Gastroesophageal sphincter (tissue), 4 donors: ENCODE measurements around the gene OCA2. TPM values are rescaled to one million over a fixed set of nuclear protein-coding genes. Genes with fewer than 3 reads are reported as not detected.

ENCODE experiments used
- ATAC-seq: fragments of 150-250 bp; one replicate; pipeline ENCODE4 v1.9.1; 2016; ENCODE audit warnings: mild to moderate bottlenecking, moderate library complexity
- H3K27ac ChIP-seq, 4 donors: fragments of 200-600 bp; sonication (generic) in 3 of 4; 1 replicate in 3 of 4; 2 replicates in 1 of 4; pipeline ENCODE4 v1.5.1; 2016 to 2019
- H3K27me3 ChIP-seq: fragments of 200-600 bp; sonication (generic); one replicate; pipeline ENCODE4 v1.5.1; 2019
- H3K36me3 ChIP-seq, 2 donors: fragments of 200-600 bp; sonication (generic); one replicate each; pipeline ENCODE4 v1.5.1; 2019; ENCODE audit warnings: control low read depth in 1 of 2
- H3K4me1 ChIP-seq, 3 donors: fragments of 200-600 bp; sonication (generic); 1 replicate in 2 of 3; 2 replicates in 1 of 3; pipeline ENCODE4 v1.5.1; 2016 to 2019; ENCODE audit warnings: control low read depth in 2 of 3
- H3K4me3 ChIP-seq, 2 donors: fragments of 200-600 bp; sonication (generic); one replicate each; pipeline ENCODE4 v1.5.1; 2019; ENCODE audit warnings: mild to moderate bottlenecking in 1 of 2, moderate library complexity in 1 of 2
- H3K9me3 ChIP-seq, 3 donors: fragments of 200-600 bp; sonication (generic); one replicate each; pipeline ENCODE4 v1.5.1; 2017 to 2019; ENCODE audit warnings: control low read depth in 2 of 3
- EP300 ChIP-seq: sonication (generic); formaldehyde crosslinking; IDR thresholded peaks from one replicate; pipeline ENCODE4 v1.6.1; 2017; ENCODE audit warnings: antibody characterized with exemption, mild to moderate bottlenecking
- POLR2A ChIP-seq, 2 donors: fragments of 450-650 bp; IDR thresholded peaks; one replicate each; pipeline ENCODE4 v1.6.1; 2017; ENCODE audit warnings: antibody characterized with exemption in 2 of 2, mild to moderate bottlenecking in 2 of 2, moderate library complexity in 1 of 2
- POLR2AphosphoS5 ChIP-seq: sonication (generic); formaldehyde crosslinking; IDR thresholded peaks from one replicate; pipeline ENCODE4 v1.6.1; 2017; ENCODE audit warnings: antibody characterized with exemption
- WGBS, 2 donors: methylation state at CpG; one replicate each; pipeline ENCODE4 v1.1.5; 2018; ENCODE audit warnings: low coverage in 1 of 2; 5-methylcytosine and 5-hydroxymethylcytosine counted together
- total RNA-seq, 4 donors: library from RNA; depleted of rRNA; stranded (reverse); fragments of >200 nt; gene quantifications; one replicate each; pipeline ENCODE4 v1.1.0, GENCODE V29; 2016
- TF ChIP-seq, protein P1 (sequence below), 4 experiments: fragments of 200-600 bp in 2 of 4; fragments of 450-650 bp in 2 of 4; sonication (generic) in 1 of 4; IDR thresholded peaks; one replicate each; pipeline ENCODE4 v1.5.1; 2017 to 2019; ENCODE audit warnings: antibody characterized with exemption in 4 of 4, mild to moderate bottlenecking in 2 of 4, moderate library complexity in 2 of 4

The OCA2 gene
- total RNA-seq, 4 donors from 2014 or later = 0.40 to 2.0 (median 1.1) TPM; not detected in 1

DNA sequence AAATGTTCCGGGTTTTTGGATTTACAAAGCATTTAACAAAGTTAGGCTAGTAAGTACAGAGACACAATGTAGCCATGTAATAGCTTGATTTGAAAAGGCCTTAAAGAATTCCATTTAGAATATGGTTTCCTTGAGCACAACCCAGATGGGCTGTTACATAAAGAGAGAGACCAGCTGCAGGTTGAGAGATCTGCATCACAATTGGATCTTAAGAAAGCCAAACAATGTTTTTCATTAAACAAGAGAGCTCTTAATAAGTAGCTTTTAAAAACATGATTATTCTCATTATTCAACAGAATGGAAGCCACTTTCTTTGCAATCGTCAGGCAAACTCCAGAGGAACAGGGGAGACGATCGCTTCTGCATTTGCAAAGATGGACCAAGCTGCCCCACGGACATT, 300.3 kb downstream of the OCA2 start:
- TF ChIP-seq, protein P1, sequence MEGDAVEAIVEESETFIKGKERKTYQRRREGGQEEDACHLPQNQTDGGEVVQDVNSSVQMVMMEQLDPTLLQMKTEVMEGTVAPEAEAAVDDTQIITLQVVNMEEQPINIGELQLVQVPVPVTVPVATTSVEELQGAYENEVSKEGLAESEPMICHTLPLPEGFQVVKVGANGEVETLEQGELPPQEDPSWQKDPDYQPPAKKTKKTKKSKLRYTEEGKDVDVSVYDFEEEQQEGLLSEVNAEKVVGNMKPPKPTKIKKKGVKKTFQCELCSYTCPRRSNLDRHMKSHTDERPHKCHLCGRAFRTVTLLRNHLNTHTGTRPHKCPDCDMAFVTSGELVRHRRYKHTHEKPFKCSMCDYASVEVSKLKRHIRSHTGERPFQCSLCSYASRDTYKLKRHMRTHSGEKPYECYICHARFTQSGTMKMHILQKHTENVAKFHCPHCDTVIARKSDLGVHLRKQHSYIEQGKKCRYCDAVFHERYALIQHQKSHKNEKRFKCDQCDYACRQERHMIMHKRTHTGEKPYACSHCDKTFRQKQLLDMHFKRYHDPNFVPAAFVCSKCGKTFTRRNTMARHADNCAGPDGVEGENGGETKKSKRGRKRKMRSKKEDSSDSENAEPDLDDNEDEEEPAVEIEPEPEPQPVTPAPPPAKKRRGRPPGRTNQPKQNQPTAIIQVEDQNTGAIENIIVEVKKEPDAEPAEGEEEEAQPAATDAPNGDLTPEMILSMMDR (IDR thresholded peaks at IDR 0.05) = no peak
- TF ChIP-seq POLR2A (IDR thresholded peaks at IDR 0.05) = no peak
- no peak for TF ChIP-seq EP300
- no peak for TF ChIP-seq POLR2AphosphoS5
- Histone ChIP-seq H3K27me3 (peaks cover 12% of the 10 kb centered on the region), H3K36me3 (no peaks in the 10 kb centered on the region), H3K4me3 (no peak overlapping the region), H3K9me3 (no peaks in the 10 kb centered on the region), H3K4me1 (no peaks in the 10 kb centered on the region), H3K27ac (no peak overlapping the region)
- 72 to 92% methylated on average over 5 of the region's 5 CpGs for WGBS, 2 donors
- no peak for ATAC-seq

DNA sequence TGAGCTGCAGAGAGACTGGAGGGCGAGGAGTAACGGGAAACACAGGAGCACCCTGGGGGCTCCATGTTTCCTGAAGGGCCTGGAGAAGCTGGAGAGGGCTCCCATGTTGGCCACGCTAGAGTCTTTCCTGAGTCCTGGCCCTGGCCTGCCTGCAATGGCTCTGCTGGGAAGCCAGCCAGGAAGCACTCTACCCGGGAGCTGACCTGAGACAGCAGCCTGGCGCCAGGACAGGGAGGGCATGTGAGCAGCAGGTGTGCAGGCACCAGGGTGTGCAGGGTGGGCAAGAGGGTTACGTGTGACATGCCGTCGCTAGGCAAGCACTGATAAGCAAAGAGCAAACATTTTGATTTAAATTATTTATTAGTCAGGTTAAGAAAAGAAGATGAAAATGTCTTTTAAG, 301.4 kb downstream of the OCA2 start:
- H3K36me3 ChIP-seq = no peaks in the 10 kb centered on the region
- no peak overlapping the region for H3K27ac ChIP-seq
- WGBS, 2 donors = 89% methylated on average over 4 of the region's 8 CpGs; no CpG with 5 or more reads in 1 of the 2 donors
- no peaks in the 10 kb centered on the region for H3K4me1 ChIP-seq
- no peak overlapping the region for H3K4me3 ChIP-seq
- H3K27me3 ChIP-seq = peaks cover 12% of the 10 kb centered on the region
- no peaks in the 10 kb centered on the region for H3K9me3 ChIP-seq
- ATAC-seq = no peak
- TF ChIP-seq, protein P1 (IDR thresholded peaks at IDR 0.05) = no peak
- no peak for TF ChIP-seq EP300
- no peak for TF ChIP-seq POLR2AphosphoS5
- TF ChIP-seq POLR2A (IDR thresholded peaks at IDR 0.05) = no peak

DNA sequence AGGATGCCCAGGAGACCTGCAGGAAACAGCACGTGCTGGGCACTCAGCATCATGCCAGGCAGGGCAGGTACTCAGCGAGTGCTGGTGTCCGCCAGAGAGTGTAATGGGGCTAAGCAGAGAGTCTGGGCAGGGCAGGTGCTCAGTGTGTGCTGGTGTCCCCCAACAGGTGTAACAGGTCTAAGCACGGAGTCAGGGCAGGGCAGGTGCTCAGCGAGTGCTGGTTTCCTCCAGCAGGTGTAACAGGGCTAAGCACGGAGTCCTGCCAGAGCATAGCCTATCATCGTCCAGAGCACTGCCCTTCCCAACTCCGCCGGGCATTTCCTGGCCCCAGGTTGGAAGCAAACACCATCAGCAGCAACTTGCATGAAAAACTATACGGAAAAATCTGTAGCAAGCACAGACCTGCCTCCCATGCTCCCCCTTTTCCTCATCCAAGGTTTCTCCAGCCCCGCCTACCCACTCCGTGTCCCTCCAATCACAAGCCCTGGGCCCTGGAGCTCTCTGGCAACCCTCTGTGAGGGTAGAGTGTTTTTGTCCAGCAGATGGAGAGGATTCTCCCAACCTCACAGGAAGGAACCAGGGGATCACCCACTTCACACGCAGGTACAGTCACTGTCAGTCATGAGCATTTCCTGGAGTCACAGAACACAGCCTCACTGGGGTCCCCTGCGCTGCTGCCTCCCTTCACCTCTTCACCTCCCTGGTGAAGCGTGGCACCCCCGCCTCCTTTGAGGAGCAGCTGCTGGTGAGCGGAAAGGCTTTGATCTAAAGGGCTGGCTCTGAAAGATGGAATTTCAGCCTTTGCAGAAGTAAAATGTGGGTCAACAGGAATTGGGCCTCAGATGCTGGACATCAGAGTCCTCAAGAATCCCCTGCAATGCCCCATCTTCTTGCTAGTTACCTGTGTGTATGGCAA, 302.5 kb downstream of the OCA2 start:
- ATAC-seq = no peak
- 80% methylated on average over 6 of the region's 17 CpGs; no CpG with 5 or more reads in 1 of the 2 donors for WGBS, 2 donors
- Histone ChIP-seq H3K9me3 (no peaks in the 10 kb centered on the region), H3K4me3 (no peak overlapping the region), H3K4me1 (no peaks in the 10 kb centered on the region), H3K27me3 (peaks cover 12% of the 10 kb centered on the region), H3K36me3 (no peaks in the 10 kb centered on the region), H3K27ac (no peak overlapping the region)
- TF ChIP-seq EP300 (no peak), POLR2A (IDR thresholded peaks at IDR 0.05) (no peak)
- TF ChIP-seq, protein P1 (IDR thresholded peaks at IDR 0.05) = no peak

DNA sequence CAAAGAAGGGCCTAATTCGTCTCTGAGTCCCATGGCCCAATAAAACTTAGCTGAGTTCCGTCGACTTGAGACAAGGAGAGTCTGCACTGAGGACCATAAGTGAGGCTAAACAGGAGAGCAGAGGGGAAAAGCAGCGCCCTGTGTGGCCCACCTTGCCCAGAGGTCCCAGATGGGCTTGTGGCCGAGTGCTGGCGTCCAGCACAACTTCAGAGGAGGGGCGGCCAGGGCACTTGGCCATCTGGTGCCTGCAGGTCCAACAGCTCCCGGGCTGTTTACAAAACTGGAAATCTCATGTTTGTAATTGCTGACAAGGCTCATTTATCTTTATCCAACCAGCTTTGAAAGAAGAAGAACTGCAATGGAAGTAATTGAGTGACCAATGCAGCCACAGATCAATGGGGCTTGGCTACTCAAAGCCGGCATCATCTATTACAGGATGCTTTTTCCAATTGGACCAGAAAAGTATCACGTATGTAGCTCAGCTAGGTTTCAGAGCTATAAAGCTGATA, 306.3 kb downstream of the OCA2 start:
- Histone ChIP-seq H3K27me3 (peaks cover 12% of the 10 kb centered on the region), H3K36me3 (no peaks in the 10 kb centered on the region), H3K4me3 (no peak overlapping the region), H3K27ac (no peak overlapping the region), H3K4me1 (no peaks in the 10 kb centered on the region), H3K9me3 (no peaks in the 10 kb centered on the region)
- no peak for TF ChIP-seq EP300
- TF ChIP-seq POLR2A (IDR thresholded peaks at IDR 0.05) = no peak
- TF ChIP-seq POLR2AphosphoS5 = no peak
- 35 to 67% methylated on average over 4 to 10 of the region's 10 CpGs for WGBS, 2 donors
- no peak for ATAC-seq

DNA sequence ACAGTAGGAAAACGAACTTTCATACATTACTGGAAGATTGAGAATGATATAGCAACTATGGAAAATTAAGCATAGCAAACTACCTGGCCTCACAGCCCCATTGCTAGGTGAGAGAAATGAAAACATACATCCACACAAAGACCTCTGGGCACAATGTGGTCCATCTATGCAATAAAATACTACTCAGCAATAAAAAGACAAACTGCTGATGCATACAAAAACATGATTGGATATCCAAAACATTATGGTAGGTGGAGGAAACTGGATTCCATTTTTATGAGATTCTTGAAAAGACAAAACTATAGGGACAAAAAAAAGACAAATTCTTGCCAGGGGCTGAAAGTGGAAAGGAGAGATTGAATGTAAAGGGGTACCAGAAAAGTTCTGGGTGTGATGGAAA, 308.8 kb downstream of the OCA2 start:
- Histone ChIP-seq H3K27me3 (no peaks in the 10 kb centered on the region), H3K4me1 (no peaks in the 10 kb centered on the region), H3K9me3 (no peaks in the 10 kb centered on the region), H3K36me3 (no peaks in the 10 kb centered on the region), H3K4me3 (no peak overlapping the region), H3K27ac (no peak overlapping the region)
- WGBS, 2 donors = 45 to 63% methylated on average over 1 of the region's 1 CpG
- no peak for TF ChIP-seq EP300
- TF ChIP-seq, protein P1 (IDR thresholded peaks at IDR 0.05) = no peak
- TF ChIP-seq POLR2AphosphoS5 = no peak
- TF ChIP-seq POLR2A (IDR thresholded peaks at IDR 0.05) = no peak
- ATAC-seq = no peak
